ENCODE measurements around the gene DPYSL4. TPM values are rescaled to one million over a fixed set of nuclear protein-coding genes. Genes with fewer than 3 reads are reported as not detected.

Gene DPYSL4
- total and polyA plus RNA-seq, 2 of the 4 experiments (the other 2 are of a cell fraction), result 8.1 to 30.5 TPM

DNA sequence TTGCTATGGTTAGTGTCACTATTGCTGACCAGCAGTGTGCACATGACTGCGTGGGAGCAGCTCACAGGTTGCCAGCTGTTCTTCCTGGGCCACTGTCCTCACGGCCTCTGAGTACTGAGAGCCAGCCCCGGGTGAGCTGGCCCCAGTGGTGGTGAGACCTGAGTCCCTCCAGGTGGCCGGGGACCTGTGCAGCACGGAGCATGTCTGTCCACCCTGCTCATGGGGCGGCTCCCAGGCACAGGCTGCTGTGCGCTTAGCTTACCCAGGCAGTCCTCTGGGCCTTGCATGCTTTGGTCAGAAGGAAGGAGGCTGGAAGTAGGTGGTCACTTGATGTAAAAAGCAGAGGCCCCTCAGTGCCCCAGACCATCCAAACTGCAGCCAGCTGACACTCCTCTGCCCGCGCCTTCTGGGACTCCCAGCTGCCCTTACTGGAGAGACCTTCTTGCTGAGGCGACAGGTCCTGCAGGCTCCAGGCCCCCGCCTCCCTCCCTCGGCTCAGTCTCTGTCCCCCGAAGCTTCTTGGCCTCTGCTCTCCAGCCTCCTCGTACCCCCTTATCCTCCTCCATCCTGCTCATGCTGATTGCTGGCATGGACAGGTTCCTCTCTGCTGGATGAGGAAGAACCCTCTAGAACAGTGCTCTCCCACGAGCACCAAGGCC is 30.9 kb upstream of the DPYSL4 start:
- Histone ChIP-seq H3K9ac (ENCODE audit: low read depth, low read length) (no peak overlapping the region), H3K14ac (replicated peaks; ENCODE audit: low read depth, low read length) (no peak overlapping the region), H4K20me1 (ENCODE audit: insufficient read depth, low read length) (no peaks in the 10 kb centered on the region), H3K79me1 (ENCODE audit: low read depth in 1 of 2, low read length in 2 of 2) (no peaks in the 10 kb centered on the region), H3K9me3 (ENCODE audit: control insufficient read depth, insufficient read depth, low read length) (no peaks in the 10 kb centered on the region), H2AK5ac (ENCODE audit: low read depth, low read length) (no peak overlapping the region), H3K9me1 (ENCODE audit: insufficient read depth, low read length) (no peaks in the 10 kb centered on the region), H3K36me3 (ENCODE audit: control insufficient read depth, insufficient read depth, low read length) (no peaks in the 10 kb centered on the region), H3K4me2 (ENCODE audit: low read depth, low read length) (no peak overlapping the region), H3K27me3 (ENCODE audit: control insufficient read depth, insufficient read depth, low read length) (peaks cover 2% of the 10 kb centered on the region; the same call in 1 of the 2 replicates), H3K27ac (ENCODE audit: insufficient read depth, low read length) (no peak overlapping the region), H2BK20ac (ENCODE audit: low read depth, low read length) (no peak overlapping the region), H3K4me3 (ENCODE audit: insufficient read depth, low read depth, low read length) (no peak overlapping the region), H3K23ac (ENCODE audit: low read depth, low read length) (no peak overlapping the region), H3K18ac (ENCODE audit: low read depth, low read length) (no peak overlapping the region), H4K8ac (ENCODE audit: low read depth in 2 of 2, low read length in 2 of 2) (no peak overlapping the region), H2BK15ac (ENCODE audit: low read depth, low read length) (no peak overlapping the region), H4K5ac (ENCODE audit: low read depth, low read length) (no peak overlapping the region), H4K91ac (ENCODE audit: insufficient read depth, low read depth, low read length) (no peak overlapping the region), H3K56ac (ENCODE audit: extremely low read depth, insufficient read depth, low read length) (no peak overlapping the region), H2AK9ac (replicated peaks; ENCODE audit: low read depth, low read length, poor library complexity) (no peak overlapping the region), H3K4ac (ENCODE audit: low read depth, low read length) (no peak overlapping the region), H2BK120ac (ENCODE audit: low read depth, low read length) (no peak overlapping the region), H2BK5ac (ENCODE audit: low read depth, low read length, poor library complexity, severe bottlenecking) (no peak overlapping the region), H2AFZ (replicated peaks; ENCODE audit: low read length, poor library complexity) (no peak overlapping the region), H3K4me1 (ENCODE audit: control insufficient read depth, insufficient read depth, low read length) (no peaks in the 10 kb centered on the region)
- POLR2A ChIA-PET (ENCODE audit: unreplicated experiment), result no interaction called here
- in situ Hi-C loops (cut with MboI; ENCODE audit: low sequenced_read_pairs) (no loop called here), intact Hi-C loops (cut with micrococcal nuclease) (no loop called here), dilution Hi-C loops (cut with HindIII; ENCODE audit: low sequenced_read_pairs, unreplicated experiment) (no loop called here)
- no peak for ATAC-seq (ENCODE audit: low read depth)
- CTCF ChIA-PET, result no interaction called here
- DNase-seq, result no peak
- no TSS peak for BruUV-seq (replicated peaks)
- TF ChIP-seq USF2 (IDR thresholded peaks at IDR 0.05; ENCODE audit: low read depth, low read length), result no peak
- TF ChIP-seq RAD21 (IDR thresholded peaks at IDR 0.05; ENCODE audit: low read length), result no peak
- no peak for TF ChIP-seq SMC3 (IDR thresholded peaks at IDR 0.05; ENCODE audit: low read depth, low read length)
- TF ChIP-seq ELK1 (IDR thresholded peaks at IDR 0.05; ENCODE audit: borderline replicate concordance, low read depth, low read length), result no peak
- TF ChIP-seq POLR2A (IDR thresholded peaks at IDR 0.05; ENCODE audit: low read depth, low read length), result no peak
- no peak for TF ChIP-seq RFX5 (IDR thresholded peaks at IDR 0.05; ENCODE audit: low read depth, low read length)
- TF ChIP-seq NFE2L2 (IDR thresholded peaks at IDR 0.05; ENCODE audit: low read depth, low read length), result no peak
- 52% methylated on average over 4 of the region's 15 CpGs; no CpG with 5 or more reads in 1 of the 2 experiments for WGBS, 2 experiments (ENCODE audit: extremely low coverage in 2 of 2, insufficient read length in 1 of 2)

Measured in IMR-90 (cell line).